NB4 (cell line): ENCODE results near the gene LRWD1.

Experiments used
- DNase-seq: peaks from one replicate; pipeline ENCODE4 v3.0.0; 2010; ENCODE audit warnings: low read depth
- H3K4me3 ChIP-seq: one replicate; pipeline ENCODE4 v1.5.1; 2011; ENCODE audit warnings: mild to moderate bottlenecking, low read depth, low read length, moderate library complexity
- CTCF ChIP-seq: IDR thresholded peaks from one replicate; pipeline ENCODE4 v1.5.1; 2012; ENCODE audit warnings: low read depth, low read length
- MAX ChIP-seq: IDR thresholded peaks from 2 replicates; pipeline ENCODE4 v1.6.1; 2011; ENCODE audit warnings: low read depth, low read length
- MYC ChIP-seq: IDR thresholded peaks from 2 replicates; pipeline ENCODE4 v1.6.1; 2011; ENCODE audit warnings: low read depth, low read length
- POLR2A ChIP-seq: IDR thresholded peaks from 2 replicates; pipeline ENCODE4 v1.6.1; 2011; ENCODE audit warnings: mild to moderate bottlenecking; ENCODE audit not compliant: insufficient read length; ENCODE audit errors: extremely low read depth

Gene LRWD1

DNA sequence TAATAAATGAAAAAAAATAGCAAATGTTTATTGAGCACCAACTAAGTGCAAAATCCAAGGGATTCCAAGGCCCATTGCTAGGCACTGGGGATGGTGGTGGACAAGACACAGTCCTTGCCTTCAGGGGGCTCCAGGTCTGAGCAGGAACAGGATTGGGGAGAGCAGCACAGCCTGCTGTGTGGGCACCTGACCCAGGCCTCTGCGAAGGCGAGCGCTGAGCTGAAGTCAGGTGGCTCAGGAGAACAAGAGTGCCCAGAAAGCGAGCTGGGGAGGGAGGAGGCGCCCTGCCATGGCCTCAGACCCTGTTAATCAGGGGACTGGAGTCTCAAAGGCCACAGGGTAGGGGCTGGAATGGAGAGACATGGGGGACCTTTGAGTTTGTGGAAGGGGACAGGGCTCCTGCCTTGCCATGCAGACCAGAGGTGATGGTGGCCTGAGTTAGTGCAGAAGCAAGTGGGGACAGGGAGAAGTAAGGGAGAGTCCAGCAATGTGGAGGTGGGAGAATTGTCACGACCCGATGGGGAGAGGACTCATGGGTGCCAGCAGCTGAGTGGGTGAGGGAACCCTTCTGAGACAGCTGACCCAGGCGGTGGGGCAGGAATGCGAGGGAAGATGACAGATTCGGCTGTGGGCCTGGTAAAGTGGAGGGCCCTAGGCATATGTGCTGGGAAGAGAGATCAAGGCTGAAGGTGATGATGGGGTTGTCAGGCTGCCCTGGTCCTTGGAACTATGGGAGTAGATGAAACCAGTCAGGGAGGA, 35.5 kb upstream of the LRWD1 start:
- TF ChIP-seq POLR2A (no peak), CTCF (no peak), MYC (no peak), MAX (no peak)
- no peak for DNase-seq
- no peak overlapping the region for H3K4me3 ChIP-seq

DNA sequence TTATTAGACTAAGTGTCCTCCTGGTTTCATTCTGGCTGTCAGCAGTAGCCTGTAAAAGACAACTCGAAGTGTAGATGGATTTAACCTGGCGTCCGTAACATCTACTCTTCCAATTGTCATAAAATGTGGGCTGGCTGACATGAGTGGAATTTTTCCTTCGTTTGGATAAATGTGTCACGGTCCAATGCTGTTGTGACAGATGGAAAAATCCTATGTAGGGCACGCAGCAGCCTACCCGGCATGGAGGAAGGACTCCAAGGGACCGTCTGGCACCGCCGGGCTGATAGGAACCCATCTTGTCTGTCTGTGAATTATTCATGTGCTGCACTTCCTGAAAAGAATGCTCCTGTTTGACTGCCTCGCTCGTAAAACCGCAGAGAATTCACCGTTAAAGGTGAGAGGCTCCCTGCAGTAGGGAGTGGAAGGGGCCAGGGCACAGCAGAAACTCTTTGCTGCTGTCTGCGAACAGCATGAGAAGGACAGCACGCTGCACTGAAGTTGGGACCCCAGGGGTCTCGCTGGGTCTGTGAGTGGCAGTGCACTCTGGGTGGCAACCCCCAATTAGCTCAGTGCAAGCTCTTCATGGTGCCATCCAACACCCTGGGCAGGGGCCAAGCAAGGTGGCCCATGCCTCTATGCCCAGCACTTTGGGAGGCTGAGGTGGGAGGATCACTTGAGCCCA, 33.0 kb upstream of the LRWD1 start:
- H3K4me3 ChIP-seq: no peak overlapping the region
- DNase-seq: peak; percentile 75
- TF ChIP-seq MAX (peak; percentile 25; the same call in 1 of the 2 replicates), MYC (0 out of 2 replicates have a peak, but pooled peaks have one; percentile 4), CTCF (no peak), POLR2A (no peak)

DNA sequence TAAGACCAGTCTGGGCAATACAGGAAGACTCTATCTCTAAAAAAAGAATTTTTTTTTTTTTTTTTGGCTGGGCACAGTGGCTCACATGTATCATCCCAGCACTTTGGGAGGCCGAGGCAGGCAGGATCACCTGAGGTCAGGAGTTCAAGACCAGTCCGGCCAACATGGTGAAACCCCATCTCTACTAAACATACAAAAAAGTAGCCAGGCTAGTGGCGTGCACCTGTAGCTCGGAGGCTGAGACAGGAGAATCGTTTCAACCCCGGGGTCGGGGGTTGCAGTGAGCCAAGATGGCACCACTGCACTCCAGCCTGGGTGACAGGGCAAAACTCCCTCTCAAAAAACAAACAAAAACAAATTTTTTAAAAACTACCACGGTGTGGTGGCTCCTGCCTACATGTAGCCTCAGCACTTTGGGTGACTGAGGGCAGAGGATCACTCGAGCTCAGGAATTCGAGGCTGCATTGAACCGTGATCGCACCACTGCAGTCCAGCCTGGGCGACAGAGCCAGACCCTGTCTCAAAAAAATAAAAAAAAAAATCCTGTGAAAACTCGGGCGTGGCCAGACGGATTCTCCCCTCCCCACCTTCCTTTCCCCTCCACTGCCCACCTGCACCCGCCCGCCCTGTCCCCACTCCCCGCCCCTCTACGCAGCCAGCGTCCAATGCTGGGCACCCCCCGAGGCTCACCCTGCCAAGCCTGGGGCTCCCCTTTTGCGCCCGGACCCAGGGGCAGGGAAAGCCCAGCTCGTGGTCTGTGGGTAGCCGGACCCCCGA, 32.2 kb upstream of the LRWD1 start:
- no peak overlapping the region for H3K4me3 ChIP-seq
- TF ChIP-seq POLR2A (no peak), MYC (no peak), CTCF (no peak), MAX (no peak)
- DNase-seq: no peak

DNA sequence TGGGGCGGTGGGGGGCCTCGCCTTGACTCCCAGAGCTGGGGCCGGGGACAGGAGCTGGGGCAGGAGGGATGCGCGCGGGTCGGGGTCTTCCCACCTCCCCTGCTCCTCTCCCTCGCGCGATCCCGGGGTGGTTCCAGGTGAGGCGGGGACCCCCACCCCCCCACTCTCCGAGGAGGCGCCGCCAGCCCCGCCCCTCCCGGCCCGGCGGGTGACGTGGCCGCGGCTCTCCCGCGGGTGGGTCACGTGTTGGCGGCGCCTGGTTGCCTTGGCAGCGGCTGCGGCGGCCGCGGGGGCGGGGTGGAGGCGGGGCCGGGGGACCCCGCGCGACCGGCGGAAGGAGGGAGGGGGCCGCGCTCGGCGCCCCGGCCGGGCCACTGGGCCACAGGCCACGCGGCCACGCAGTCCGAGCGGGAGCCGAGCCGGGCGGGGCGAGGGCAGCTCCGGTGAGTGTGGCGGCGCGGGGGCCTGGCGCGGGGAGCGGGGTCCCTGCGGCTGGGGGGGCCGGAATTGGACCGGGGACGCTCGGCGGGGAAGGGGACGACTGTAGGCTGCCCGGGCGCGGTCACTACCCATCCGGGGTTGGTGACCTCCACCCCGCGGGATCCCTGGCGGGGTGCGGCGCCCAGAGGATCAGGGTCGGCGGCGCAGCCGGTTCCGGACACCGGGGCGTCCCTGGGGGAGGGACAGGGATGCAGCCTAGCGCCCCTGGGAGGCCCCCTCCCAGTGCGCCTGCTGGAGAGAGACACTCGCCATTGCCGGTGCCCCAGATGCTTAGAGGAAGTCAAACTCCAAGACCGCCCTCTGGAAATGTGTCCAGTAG, 31.4 kb upstream of the LRWD1 start, which contains the start of gene ORAI2:
Gene ORAI2 (plus strand): TSS at position 357 of the 820 bp plus-strand sequence. CDS start 5,382 bp downstream, outside the sequence.
- TF ChIP-seq CTCF: no peak
- peak; percentile 75 for TF ChIP-seq POLR2A
- peak; percentile 50 for TF ChIP-seq MYC
- peak; percentile 86 for TF ChIP-seq MAX
- peak within 1 kb of the TSS; percentile 87 for H3K4me3 ChIP-seq
- DNase-seq: peak; percentile 86

DNA sequence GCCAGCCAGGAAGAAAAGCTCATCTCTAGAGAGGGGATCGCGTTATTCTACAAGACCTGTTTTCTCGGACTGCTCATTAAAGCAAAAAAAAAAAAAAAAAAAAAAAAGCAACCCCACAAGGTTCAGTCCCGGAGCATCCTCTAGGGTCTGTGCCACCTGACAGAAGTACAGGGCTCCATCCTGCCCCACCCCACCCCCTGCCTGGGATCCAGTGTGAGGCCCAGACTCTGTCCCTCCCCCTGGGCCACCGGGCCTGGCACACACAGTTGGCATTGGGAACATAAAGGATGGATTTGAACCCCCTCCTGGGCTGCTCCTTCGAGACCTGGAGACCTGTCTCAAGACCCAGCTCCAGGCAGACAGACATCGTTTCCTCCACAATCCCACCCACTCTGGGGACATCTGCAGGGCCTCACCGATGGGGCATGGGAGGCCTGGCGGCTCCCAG, 30.7 kb upstream of the LRWD1 start:
- no peak for TF ChIP-seq POLR2A
- TF ChIP-seq MAX: no peak
- no peak for TF ChIP-seq CTCF
- H3K4me3 ChIP-seq: peak overlapping the region; percentile 87
- no peak for DNase-seq
